ENCODE measurements around the gene FST.

Gene FST, protein sequence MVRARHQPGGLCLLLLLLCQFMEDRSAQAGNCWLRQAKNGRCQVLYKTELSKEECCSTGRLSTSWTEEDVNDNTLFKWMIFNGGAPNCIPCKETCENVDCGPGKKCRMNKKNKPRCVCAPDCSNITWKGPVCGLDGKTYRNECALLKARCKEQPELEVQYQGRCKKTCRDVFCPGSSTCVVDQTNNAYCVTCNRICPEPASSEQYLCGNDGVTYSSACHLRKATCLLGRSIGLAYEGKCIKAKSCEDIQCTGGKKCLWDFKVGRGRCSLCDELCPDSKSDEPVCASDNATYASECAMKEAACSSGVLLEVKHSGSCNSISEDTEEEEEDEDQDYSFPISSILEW

DNA sequence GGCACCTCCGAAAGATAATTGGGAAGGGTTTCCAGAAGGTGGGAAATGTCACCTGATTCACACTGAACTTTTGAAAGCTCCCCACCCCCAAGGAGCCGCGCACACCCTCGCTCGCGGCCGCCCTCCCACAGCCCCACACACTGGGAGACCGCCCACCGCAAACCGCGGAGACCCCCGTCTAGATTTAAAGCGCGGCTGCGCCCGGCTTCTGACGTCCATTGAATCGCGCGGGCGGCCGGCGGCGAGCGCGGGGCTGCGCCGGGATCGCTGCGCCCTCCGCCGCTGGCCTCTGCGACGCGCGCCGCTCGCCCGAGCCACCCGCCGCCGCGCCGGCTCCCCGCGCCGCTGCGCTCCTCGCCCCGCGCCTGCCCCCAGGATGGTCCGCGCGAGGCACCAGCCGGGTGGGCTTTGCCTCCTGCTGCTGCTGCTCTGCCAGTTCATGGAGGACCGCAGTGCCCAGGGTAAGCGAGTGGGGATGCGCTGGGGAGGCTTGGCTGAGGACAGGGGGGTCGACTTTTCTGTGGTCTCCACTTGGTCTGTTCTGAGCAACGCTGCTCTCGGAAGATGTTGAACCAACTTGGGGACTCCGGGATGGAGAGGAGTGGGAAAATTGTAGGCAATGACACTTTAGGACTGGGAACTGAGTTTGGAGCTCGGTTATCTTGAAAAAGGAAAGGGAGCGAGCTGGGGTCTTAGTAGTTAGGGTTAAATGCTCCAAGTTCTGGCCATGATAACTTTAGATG lies at the start of gene FST:
Gene FST (plus strand): TSS at position 214 of the 743 bp plus-strand sequence. CDS start 163 bp downstream, at position 377.
- no peak for DNase-seq

DNA sequence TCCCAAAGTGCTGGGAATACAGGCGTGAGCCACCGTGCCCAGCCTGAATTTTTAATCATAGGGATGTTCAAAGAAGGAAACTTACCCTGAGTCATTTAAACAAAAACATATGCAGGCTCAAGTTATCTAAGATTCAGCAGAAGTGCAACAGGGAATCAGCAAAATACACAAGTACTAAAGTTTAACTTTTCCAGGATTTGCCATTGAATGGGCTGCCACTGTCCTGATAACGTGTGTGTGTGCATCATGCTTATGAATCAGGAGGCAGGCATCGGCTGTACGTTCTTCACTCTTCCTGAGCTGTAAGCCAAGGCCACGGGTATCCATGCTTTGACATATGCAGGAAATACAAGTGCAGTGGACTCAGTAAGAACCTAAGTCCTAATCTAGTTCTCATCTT lies 48.8 kb upstream of the FST start:
- no peak for DNase-seq

DNA sequence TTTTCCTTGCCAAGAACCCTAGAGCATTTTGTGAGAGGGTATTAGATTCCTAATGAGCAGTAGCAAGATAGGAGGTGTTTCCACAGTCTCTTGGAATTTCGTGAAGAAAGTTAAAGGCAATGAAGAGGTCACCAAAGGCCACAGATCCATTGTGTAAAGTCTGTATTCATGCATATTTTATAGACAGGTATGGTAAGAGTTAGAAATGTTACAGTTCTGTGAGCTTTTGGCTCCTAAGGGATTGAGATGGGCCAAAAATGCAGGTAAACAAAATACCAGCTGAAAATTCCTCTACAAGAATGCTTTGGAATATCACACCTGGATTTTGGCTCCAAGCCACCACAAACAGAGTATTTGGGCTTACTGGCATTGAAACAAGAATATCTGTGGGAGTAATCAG lies 47.4 kb upstream of the FST start:
- DNase-seq: no peak

DNA sequence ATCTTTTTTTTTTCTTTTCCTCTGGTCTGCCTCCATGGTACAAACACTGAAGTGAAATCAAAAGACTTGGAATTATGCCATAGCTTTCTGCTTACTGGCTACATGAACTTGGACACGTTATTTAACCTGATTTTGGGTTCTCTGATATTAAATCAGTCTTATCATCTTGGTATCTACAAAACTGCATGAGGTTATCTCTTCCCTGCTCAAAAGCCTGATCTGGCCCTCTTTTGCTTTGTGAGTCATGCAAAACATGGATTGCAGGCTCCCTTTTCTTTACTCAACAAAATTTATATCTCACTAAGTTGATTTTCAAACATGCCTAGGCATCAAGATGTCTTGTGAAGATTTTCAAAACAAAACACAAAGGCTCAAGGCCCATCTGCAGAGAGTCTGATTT lies 45.9 kb upstream of the FST start:
- DNase-seq: no peak

DNA sequence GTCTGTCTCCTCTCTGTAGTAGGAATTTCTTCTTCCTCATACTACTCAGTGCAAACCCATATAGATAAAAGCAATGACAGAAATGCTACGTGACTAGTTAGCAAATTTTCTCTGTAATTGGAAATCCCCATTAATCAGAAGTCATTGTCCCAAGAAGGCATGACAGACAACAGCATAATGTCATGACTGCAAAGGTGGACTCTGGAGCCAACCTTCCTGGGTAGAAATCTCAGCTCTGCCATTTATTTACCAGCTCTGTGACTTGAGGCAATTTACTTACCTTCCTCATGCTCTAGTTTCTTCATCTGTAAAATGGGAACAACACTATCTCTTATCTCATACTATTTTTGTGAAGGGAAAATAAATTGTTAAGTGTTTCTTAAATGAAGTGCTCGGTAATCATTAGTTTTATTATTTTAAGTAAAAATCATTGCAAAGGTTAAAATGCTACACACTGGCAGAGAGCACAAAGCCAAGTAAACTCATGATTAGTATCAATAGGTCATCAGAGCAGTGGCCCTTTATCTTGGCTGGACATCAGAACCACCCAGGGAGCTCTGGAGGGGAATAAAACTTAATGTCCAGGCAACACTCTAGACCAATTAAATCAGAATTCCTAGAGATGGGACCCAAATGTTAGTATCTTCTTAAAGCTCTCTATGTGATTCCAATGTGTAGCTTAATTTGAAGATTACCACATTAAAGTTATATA lies 43.8 kb upstream of the FST start:
- no peak for DNase-seq

DNA sequence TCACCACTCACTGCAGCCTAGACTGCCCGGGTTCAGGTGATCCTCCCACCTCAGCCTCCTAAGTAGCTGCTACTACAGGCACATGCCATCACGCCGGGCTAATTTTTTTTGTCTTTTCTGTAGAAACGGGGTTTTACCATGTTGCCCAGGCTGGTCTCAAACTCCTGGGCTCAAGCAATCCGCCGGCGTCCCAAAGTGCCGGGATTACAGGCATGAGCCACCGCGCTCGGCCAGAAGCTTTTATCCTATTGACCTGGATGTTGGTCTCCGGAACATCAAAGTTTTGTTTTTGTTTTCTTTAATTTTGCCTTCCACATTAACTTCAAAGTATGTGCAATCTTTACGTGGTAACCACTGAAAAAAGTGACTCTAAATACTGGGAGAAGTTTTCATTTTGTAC lies 42.4 kb upstream of the FST start:
- no peak for DNase-seq

DNA sequence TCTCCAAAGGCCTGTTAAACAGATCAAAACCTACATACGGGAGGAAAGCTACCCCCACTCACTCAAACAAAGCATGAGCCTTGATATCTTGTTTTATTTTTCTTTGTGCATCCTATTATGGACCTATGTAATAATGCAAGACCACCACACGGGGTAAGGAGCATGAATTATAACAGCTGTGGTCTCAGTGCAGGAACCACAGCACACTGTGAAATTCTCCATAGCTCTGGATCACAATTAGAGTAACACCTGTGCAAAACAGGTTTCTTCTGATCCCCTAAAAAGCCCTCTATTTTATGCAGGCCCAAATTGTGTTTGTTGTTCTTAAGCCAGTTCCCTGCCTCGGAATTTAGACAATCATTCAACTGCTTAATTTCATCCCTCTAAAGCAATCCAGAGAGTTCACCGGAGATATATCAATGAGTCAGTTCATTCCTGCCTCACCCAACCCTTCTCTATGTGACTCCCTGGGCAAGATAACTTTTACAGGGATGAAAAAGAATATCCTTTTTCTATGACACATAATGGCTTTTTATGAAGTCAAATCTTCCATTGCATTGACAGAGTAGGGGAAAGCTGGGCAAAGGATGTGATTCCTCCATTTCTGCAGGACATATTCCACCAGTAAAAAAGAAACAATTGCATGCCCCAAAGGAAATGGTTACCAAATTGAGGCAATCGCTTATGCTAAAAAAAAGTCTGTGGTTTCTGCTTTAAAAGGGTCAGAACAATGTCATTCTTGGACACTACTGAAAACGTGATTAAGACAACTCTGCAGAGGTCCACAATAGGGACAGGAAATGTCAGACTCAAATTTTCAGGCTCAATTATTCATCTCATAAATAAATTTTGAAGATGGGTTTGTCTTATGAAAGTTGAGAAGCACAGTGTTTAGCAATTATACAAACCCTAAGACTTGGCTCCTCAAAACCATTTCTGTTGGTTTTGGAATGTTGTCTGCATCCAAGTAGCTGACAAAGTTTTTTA lies 41.6 kb upstream of the FST start:
- no peak for DNase-seq

DNA sequence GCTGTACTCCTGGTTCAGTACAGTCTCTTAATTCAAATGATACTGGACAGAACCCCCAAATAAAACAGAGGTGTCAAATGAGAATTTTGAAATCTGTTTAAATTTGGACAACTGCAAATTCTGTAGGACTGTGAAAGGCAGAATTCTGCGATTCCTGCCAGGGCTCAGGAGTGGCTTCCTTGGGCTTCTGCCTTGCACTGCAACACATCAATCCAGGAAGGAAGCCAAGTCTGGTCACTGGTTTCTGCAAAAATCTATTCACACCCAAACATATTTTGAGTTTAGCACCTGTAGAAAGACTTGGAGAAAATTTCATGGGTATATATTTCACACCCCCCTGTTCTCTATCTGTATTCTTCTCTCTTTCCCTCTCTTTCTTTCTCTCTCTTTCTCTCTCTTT lies 37.5 kb upstream of the FST start:
- DNase-seq: no peak

DNA sequence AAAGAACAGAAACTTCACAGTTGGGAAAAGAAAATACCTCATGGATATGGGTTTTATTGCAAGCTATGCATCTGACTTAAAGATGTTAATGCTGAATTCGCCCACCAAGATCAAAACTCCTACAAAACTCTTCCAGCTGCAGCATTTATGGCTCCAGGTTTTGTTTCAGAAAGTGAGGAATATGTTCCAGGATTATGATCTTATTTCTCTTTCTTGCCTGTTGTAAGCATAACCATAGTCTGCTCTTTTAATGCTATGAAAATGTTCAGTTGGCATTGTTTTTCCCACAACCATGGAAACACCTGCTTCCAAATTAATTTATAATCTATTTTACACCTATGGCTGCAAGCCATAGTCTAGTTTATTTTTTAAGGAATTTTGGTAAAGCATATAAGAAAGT lies 34.9 kb upstream of the FST start:
- DNase-seq: no peak

DNA sequence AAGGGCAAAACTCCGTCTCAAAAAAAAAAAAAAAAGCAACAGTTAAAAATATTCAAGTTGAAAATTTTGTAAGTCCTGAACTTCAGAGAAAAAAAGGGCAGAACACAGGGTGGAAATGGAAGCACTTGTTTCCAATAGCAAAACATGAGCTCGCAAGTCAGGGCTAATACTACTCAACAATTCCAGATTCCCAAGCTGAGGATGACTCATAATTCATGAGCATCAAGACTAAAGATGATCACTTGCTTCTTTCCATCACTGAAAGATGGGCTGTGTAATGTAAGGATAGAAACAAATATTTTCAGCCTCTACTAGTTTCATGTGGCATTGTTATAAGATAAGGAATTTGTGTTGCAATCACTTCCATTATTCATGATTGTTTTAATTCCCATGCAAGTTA lies 33.5 kb upstream of the FST start:
- DNase-seq: no peak

DNA sequence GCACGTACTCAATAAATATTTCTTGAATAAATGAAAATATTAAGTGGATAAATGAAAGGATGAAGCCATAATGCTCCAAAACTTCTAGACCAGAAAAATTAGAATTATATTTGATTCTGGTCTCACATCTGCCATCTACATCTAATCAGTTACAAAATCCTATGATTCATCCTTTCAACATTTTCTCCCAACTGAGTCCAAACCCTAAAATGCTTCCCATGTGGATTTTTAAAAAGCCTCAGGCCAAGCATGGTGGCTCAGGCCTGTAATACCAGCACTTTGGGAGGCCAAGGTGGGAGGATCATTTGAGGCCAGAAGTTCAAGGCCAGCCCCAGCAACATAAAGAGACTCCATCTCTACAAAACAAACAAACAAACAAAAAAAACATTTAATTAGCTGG lies 31.6 kb upstream of the FST start:
- no peak for DNase-seq

DNA sequence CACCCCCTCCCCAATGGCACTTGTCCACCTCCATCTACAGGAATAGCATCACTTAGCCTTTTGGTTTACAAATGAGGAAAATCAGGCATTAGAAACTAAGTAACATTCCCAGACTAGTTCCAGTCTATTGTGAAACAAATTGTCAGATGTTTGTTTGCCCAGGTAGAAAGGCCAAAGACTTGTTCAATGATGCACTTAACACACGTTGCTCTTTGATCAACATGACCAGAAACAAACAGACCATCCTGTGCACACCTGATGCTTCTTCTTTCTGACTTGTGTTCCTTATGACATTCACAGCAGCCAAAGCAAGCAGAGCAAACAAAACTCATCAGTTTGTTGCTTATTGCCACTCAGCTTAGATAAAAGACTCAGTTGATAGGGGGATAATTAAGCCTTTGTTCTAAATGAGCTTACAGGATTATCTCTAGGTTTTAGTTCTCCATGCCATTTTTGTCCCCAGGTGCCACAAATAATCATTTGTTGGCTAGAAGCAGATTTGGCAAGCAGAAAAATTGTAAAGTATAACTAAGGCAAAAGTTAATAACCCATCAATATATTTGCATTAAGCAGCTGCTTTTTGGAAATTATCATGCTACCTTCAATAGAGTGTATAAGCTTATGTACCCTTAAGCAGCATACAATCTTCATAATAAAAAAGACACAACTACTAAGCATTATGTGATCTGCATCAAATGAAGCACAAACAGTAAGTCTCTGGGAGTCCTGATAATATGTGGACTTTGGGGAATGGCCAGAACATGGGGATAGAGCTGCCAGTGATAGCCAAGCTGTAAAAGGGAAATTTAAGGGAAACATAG lies 26.3 kb upstream of the FST start:
- DNase-seq: no peak

DNA sequence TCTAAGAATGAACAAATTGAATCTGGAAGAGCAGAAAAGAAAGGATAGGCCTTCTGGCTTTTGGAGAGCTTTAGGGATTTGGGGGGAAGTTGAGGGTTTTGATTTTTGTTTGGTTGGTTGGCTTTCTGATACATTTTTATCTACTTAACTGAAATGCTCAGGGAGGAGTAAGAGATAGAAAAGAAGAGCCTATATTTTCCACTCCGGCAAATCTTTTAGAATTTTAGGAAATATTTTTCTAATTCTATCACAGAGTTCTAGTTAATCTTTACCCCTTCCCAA lies 25.8 kb upstream of the FST start:
- no peak for DNase-seq

DNA sequence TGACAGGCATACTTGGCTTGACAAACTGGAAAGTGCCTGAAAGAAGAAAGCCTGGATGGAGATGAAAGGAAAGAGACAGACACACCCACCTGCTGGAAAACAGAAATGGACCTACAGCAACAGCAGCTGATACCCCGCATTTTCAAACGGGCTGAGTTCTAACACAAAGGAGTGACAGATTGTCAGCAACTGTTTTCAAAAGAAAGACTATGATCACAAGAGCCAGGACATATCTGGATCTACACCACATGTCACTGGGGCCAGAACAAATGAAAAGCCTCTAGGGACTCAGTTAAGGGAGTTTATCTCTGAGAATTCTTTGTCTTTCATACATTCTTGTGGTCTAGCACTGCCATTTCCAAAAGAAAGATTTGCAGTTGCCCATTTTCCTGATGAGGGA lies 24.1 kb upstream of the FST start:
- no peak for DNase-seq

DNA sequence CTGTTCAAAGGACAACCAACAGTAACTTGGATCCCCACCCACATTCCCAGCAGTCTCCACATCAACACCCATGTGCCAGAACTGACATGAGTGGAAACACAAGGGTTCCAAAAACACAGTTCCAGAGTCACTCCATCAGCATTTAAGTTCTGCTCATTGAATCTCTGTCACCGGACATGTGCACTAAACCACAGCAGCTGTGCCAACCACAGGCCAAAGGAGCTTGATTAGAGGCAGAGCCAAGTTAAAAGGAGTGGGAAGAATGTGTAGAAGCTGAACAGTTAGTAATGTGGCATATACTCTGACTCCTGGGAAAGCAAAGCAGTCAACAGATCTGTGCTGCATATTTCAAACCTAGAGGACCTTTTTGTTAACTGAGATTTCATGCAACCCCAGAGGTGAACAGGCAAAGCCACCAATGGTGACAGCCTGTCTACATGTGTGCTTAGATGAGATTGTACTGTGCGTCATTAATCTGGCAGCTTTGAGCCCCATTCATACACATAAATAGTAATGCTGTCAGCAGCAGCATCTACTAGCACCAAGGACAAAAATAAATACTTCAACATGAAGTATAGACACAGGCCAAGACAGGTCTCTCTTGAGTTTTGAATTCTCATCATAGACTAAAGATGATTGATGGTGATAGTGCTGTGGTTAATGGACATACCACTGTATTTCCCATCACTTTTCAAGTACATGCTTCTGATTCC lies 16.4 kb upstream of the FST start:
- no peak for DNase-seq

DNA sequence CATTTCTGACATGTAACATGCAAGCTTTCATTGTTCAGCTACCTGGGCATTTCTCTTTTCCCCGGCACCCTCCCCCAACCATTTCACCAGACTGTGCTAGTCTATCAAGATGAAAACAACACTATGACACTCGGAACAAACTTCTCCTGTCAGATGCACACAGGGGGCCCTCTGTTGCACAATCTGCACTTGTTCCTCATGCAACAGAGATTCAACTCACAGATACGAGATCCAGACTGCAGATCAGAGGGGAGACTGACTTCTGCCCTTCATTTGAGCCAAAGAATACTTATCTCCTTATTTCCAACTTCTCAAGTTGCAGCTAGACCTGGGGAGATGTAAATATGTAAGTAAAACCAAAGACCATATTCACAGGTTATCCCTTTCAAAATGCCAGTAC lies 15.7 kb upstream of the FST start:
- DNase-seq: no peak

DNA sequence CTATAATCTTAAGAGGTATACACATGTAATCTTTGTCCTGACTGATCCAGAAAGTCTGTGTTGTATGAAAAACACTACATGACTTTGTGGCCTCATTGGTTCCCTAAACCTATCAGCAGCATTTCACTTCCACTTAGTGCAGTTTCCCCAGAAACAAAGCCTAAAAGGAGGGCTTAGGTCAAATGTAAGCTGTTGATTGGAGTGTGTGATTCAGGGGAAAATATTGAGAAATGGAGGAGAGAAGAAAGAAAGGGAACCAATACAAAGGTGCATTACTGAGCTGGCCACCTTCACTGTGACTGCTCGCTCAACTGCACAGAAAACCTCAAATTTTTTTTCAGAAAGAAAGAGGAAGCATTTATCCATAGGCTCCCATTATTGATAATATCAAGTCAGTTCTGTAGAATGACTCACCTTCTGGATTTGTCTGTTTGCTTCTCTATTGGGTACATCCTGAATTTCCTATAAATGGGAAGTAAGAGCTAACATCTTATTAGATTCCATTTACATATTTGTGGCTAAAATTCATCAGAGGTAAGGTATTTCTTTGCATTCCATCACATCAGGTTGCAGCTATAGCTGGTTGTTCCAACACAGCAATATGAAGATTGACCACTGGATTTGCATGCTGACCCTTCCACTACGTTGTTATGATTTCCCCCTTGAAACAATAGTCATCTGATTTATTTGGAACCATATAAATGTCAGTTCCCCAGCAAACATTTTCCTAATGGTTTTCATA lies 10.3 kb upstream of the FST start:
- DNase-seq: peak; percentile 24 to 36

DNA sequence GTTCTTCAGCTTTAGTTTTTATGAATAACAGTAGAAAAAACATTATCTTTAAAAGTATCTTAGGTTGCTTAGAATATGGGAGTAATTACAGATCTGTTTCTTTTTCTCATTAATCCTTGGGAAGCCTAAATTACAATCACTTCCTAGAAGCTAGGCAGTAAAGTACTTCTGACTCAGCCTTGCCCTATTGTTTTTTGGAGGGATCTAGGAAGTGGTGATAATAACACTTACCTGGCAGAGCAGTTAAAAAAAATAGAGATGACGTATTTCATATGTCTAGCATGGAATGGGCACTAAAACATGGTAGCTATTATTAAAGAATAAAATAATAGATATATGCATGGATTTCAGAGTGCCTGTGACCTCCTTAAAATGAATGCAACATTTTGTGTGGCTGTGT lies 8.2 kb upstream of the FST start:
- no peak for DNase-seq

DNA sequence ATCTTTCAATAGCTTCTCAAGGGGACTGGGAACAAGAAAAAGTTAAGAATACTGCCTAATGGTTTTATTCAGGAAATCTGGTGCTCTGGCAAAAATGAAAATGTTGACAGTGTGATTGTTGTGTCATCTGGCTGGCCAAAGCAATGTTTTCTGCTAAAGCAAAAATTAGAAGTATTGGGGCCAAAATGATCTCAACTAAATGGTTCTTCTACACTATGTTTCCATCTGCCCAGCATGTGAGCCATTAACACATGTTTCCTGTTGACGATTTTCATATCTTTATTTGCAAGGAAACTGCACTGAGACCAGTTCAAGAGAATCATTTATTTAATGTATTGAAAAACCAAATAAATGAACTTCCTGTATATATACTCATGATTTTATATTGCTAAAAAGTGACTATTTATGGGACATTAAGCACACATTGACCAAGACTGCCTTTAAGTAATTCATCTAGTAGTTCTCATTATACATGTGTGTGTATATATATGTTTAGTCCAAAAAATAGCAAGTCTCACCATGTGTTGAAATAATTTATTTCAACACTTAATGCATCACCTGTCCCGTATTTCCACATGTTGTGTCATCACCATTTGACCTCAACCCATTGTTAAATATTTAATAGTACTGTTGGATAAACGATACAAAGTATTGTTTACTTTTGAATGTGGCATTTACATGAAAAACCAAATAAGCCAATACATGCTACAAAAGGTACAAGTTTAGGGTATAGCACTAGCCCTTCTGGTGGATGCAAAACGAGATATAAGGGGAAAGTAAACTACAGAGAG lies 7.5 kb upstream of the FST start:
- DNase-seq: no peak

DNA sequence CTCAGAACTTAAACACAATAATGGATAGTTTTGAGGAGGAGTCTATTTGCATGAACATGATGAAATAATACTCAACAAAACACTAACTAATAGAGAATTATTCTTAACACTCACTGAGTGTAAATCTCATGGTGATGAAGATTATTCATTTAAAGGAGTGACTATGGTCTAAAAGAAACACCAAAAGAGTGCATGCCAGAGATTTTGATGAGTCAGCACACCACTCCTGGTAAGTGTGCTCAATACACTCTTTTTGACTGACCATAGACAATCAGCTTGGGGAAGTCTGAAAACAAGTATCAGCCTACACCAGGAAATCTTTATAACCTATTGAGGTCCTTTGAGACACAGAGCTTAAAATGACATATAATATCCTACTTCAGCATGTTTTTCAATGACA lies 6.8 kb upstream of the FST start:
- DNase-seq: no peak

Data from inflammatory macrophage treated with lipopolysaccharide for 1 hour (primary cell).